Loucy (cell line): Measurements from ENCODE around the gene NCOR1.

Experiments used
- CTCF ChIP-seq: fragments of 200-600 bp; sonication (generic); conservative IDR thresholded peaks from 2 replicates; pipeline ENCODE4 v1.5.1; 2014; ENCODE audit warnings: mild to moderate bottlenecking, antibody characterized with exemption, low read length
- EZH2phosphoT487 ChIP-seq: fragments of 200-600 bp; IDR thresholded peaks from 2 replicates; pipeline ENCODE4 v1.6.1; 2018; ENCODE audit warnings: antibody characterized with exemption, mild to moderate bottlenecking, moderate library complexity, borderline replicate concordance

- TF ChIP-seq CTCF (no peak), EZH2phosphoT487 (no peak)
Observed at GRCh38 chr17:16074423-16074822, 140.9 kb downstream of the NCOR1 start.
